Superior temporal gyrus (tissue), 1 donor: ENCODE measurements around the gene SMYD3.

Experiments used
- DNase-seq: peaks from one replicate; pipeline ENCODE4 v3.0.0-alpha.2; 2016; ENCODE audit errors: extremely low spot score

Gene SMYD3

GRCh38 chr1:246147524-246148461, 359.3 kb downstream of the SMYD3 start:
- DNase-seq, result no peak

- no peak for DNase-seq
These were observed 360.1 kb downstream of the SMYD3 start for GRCh38 chr1:246146804-246147523.

- DNase-seq, result no peak
These were observed 361.2 kb downstream of the SMYD3 start for GRCh38 chr1:246145900-246146299.

GRCh38 chr1:246144931-246145330, 362.1 kb downstream of the SMYD3 start:
- DNase-seq, result no peak

GRCh38 chr1:246142320-246142893, 364.7 kb downstream of the SMYD3 start:
- DNase-seq, result no peak

GRCh38 chr1:246141306-246141705, 365.8 kb downstream of the SMYD3 start:
- no peak for DNase-seq

- no peak for DNase-seq
These were observed 367.3 kb downstream of the SMYD3 start for GRCh38 chr1:246139745-246140182.

- no peak for DNase-seq
These were observed 368.3 kb downstream of the SMYD3 start for GRCh38 chr1:246138781-246139180.

GRCh38 chr1:246136477-246136876, 370.6 kb downstream of the SMYD3 start:
- no peak for DNase-seq

GRCh38 chr1:246134789-246135188, 372.3 kb downstream of the SMYD3 start:
- DNase-seq, result no peak

GRCh38 chr1:246131095-246131494, 376.0 kb downstream of the SMYD3 start:
- no peak for DNase-seq

- no peak for DNase-seq
These were observed 378.5 kb downstream of the SMYD3 start for GRCh38 chr1:246128494-246129069.

GRCh38 chr1:246126580-246126979, 380.5 kb downstream of the SMYD3 start:
- no peak for DNase-seq

GRCh38 chr1:246122071-246122470, 385.0 kb downstream of the SMYD3 start:
- DNase-seq, result no peak

- no peak for DNase-seq
These were observed 385.5 kb downstream of the SMYD3 start for GRCh38 chr1:246121533-246121932.

- DNase-seq, result peak; percentile 54
These were observed 389.9 kb downstream of the SMYD3 start for GRCh38 chr1:246117066-246117791.

- DNase-seq, result no peak
These were observed 392.7 kb downstream of the SMYD3 start for GRCh38 chr1:246114369-246114768.

- DNase-seq, result no peak
These were observed 393.5 kb downstream of the SMYD3 start for GRCh38 chr1:246113555-246114095.

- no peak for DNase-seq
These were observed 395.5 kb downstream of the SMYD3 start for GRCh38 chr1:246111570-246111969.

GRCh38 chr1:246110343-246111219, 396.5 kb downstream of the SMYD3 start:
- DNase-seq, result no peak
